Neural progenitor cell (in vitro differentiated cells): ENCODE results near the gene C2CD3. TPM values are rescaled to one million over a fixed set of nuclear protein-coding genes. Genes with fewer than 3 reads are reported as not detected.
A peak's percentile ranks its signal among the peaks of the same experiment; 100 is the strongest.

ENCODE experiments used
- DNase-seq: peaks from one replicate; pipeline ENCODE4 v3.0.0-alpha.2; 2016; ENCODE audit warnings: low spot score
- H2AFZ ChIP-seq: fragments of 200-600 bp; sonication (generic); replicated peaks from 2 replicates; pipeline ENCODE4 v1.6.1; 2016; ENCODE audit warnings: antibody characterized with exemption
- H3F3A ChIP-seq: fragments of 200-600 bp; sonication (generic); 2 replicates; pipeline ENCODE4 v1.6.1; 2016; ENCODE audit warnings: antibody characterized with exemption, low read depth
- H3K27ac ChIP-seq: fragments of 200-600 bp; sonication (generic); 2 replicates; pipeline ENCODE4 v1.5.1; 2016; ENCODE audit warnings: mild to moderate bottlenecking
- H3K27me3 ChIP-seq: fragments of 200-600 bp; sonication (generic); 2 replicates; pipeline ENCODE4 v1.6.1; 2016; ENCODE audit warnings: mild to moderate bottlenecking, moderate library complexity
- H3K36me3 ChIP-seq: fragments of 200-600 bp; sonication (generic); 2 replicates; pipeline ENCODE4 v1.5.1; 2016
- H3K4me1 ChIP-seq: fragments of 200-600 bp; sonication (generic); 2 replicates; pipeline ENCODE4 v1.6.1; 2016; ENCODE audit warnings: mixed run types
- H3K4me2 ChIP-seq: fragments of 200-600 bp; sonication (generic); 2 replicates; pipeline ENCODE4 v1.6.1; 2016
- H3K4me3 ChIP-seq: fragments of 200-600 bp; sonication (generic); 2 replicates; pipeline ENCODE4 v1.5.1; 2016
- H3K79me2 ChIP-seq: fragments of 200-600 bp; sonication (generic); 2 replicates; pipeline ENCODE4 v1.6.1; 2016; ENCODE audit warnings: low read depth
- H3K9ac ChIP-seq: fragments of 200-600 bp; sonication (generic); 2 replicates; pipeline ENCODE4 v1.6.1; 2016
- H3K9me3 ChIP-seq: fragments of 200-600 bp; sonication (generic); 2 replicates; pipeline ENCODE4 v1.5.1; 2016; ENCODE audit warnings: low read depth
- H4K20me1 ChIP-seq: fragments of 200-600 bp; sonication (generic); 2 replicates; pipeline ENCODE4 v1.6.1; 2016; ENCODE audit warnings: low read depth
- H3K27ac Mint-ChIP-seq: 3 replicates; pipeline ENCODE4 v1.8.0; 2021; ENCODE audit warnings: mixed read lengths
- H3K27me3 Mint-ChIP-seq: 2 replicates; pipeline ENCODE4 v1.8.0; 2022; ENCODE audit warnings: low read depth, mild to moderate bottlenecking, inconsistent platforms, moderate library complexity, mixed read lengths; ENCODE audit not compliant: insufficient read depth
- H3K36me3 Mint-ChIP-seq: 3 replicates; pipeline ENCODE4 v1.8.0; 2021; ENCODE audit warnings: mixed read lengths
- H3K4me1 Mint-ChIP-seq: 3 replicates; pipeline ENCODE4 v1.8.0; 2021; ENCODE audit warnings: mixed read lengths
- H3K4me3 Mint-ChIP-seq: 3 replicates; pipeline ENCODE4 v1.8.0; 2021; ENCODE audit warnings: mild to moderate bottlenecking, moderate library complexity, mixed read lengths
- H3K9me3 Mint-ChIP-seq: 3 replicates; pipeline ENCODE4 v1.8.0; 2020; ENCODE audit warnings: mixed read lengths
- CTCF ChIP-seq: fragments of 200-600 bp; sonication (generic); IDR thresholded peaks from 2 replicates; pipeline ENCODE4 v1.5.1; 2017; ENCODE audit warnings: antibody characterized with exemption, mild to moderate bottlenecking
- EZH2 ChIP-seq: fragments of 200-600 bp; sonication (generic); IDR thresholded peaks from 2 replicates; pipeline ENCODE4 v1.6.1; 2017; ENCODE audit warnings: antibody characterized with exemption, mild to moderate bottlenecking, moderate library complexity
- EZH2phosphoT487 ChIP-seq: fragments of 200-600 bp; sonication (generic); IDR thresholded peaks from 2 replicates; pipeline ENCODE4 v1.6.1; 2017; ENCODE audit warnings: antibody characterized with exemption
- total RNA-seq: library from RNA; depleted of rRNA; stranded (reverse); fragments of >200 nt; gene quantifications from 2 replicates; pipeline ENCODE4 v1.2.3, GENCODE V29; 2015; ENCODE audit warnings: low replicate concordance

The C2CD3 gene
- total RNA-seq, 1 donor from 2014 or later = 19.6 TPM

GRCh38 chr11:74023276-74023675 lies 147.5 kb downstream of the C2CD3 start:
- H3K36me3 Mint-ChIP-seq = peaks cover 7% of the 10 kb centered on the region
- H3K27ac ChIP-seq = no peak overlapping the region
- H3K9me3 ChIP-seq = no peaks in the 10 kb centered on the region
- no peak overlapping the region for H3K27ac Mint-ChIP-seq
- no peaks in the 10 kb centered on the region for H3K4me1 ChIP-seq
- H3K4me2 ChIP-seq = no peak overlapping the region
- no peaks in the 10 kb centered on the region for H3K79me2 ChIP-seq
- H3K27me3 ChIP-seq = no peaks in the 10 kb centered on the region
- no peaks in the 10 kb centered on the region for H3F3A ChIP-seq
- H4K20me1 ChIP-seq = no peaks in the 10 kb centered on the region
- no peak for TF ChIP-seq EZH2phosphoT487
- no peak for TF ChIP-seq EZH2
- no peak for TF ChIP-seq CTCF
- no peaks in the 10 kb centered on the region for H3K36me3 ChIP-seq
- H3K9ac ChIP-seq = no peak overlapping the region
- H3K27me3 Mint-ChIP-seq = peaks cover 3% of the 10 kb centered on the region
- DNase-seq = no peak
- H3K9me3 Mint-ChIP-seq = no peaks in the 10 kb centered on the region
- no peak overlapping the region for H3K4me3 ChIP-seq
- H2AFZ ChIP-seq = no peak overlapping the region
- no peaks in the 10 kb centered on the region for H3K4me1 Mint-ChIP-seq
- no peak overlapping the region for H3K4me3 Mint-ChIP-seq

GRCh38 chr11:74022546-74022945 lies 148.3 kb downstream of the C2CD3 start:
- H3K27me3 ChIP-seq = no peaks in the 10 kb centered on the region
- H3K4me3 Mint-ChIP-seq = no peak overlapping the region
- no peaks in the 10 kb centered on the region for H3K36me3 ChIP-seq
- H3K9me3 Mint-ChIP-seq = no peaks in the 10 kb centered on the region
- no peak overlapping the region for H2AFZ ChIP-seq
- H3K79me2 ChIP-seq = no peaks in the 10 kb centered on the region
- no peaks in the 10 kb centered on the region for H3K4me1 ChIP-seq
- H3K9me3 ChIP-seq = no peaks in the 10 kb centered on the region
- DNase-seq = no peak
- no peak overlapping the region for H3K27ac ChIP-seq
- H3F3A ChIP-seq = no peaks in the 10 kb centered on the region
- no peak for TF ChIP-seq CTCF
- no peak for TF ChIP-seq EZH2
- TF ChIP-seq EZH2phosphoT487 = no peak
- H3K36me3 Mint-ChIP-seq = peaks cover 7% of the 10 kb centered on the region
- no peak overlapping the region for H3K4me2 ChIP-seq
- H3K4me1 Mint-ChIP-seq = no peaks in the 10 kb centered on the region
- no peak overlapping the region for H3K27ac Mint-ChIP-seq
- no peaks in the 10 kb centered on the region for H4K20me1 ChIP-seq
- peak overlapping the region; percentile 19 for H3K9ac ChIP-seq
- H3K27me3 Mint-ChIP-seq = peaks cover 3% of the 10 kb centered on the region
- no peak overlapping the region for H3K4me3 ChIP-seq

GRCh38 chr11:74021998-74022397 lies 148.8 kb downstream of the C2CD3 start:
- no peaks in the 10 kb centered on the region for H3F3A ChIP-seq
- no peaks in the 10 kb centered on the region for H3K9me3 ChIP-seq
- Mint-ChIP-seq H3K27ac (no peak overlapping the region), H3K36me3 (peaks cover 12% of the 10 kb centered on the region), H3K4me3 (no peak overlapping the region), H3K4me1 (no peaks in the 10 kb centered on the region), H3K27me3 (peaks cover 3% of the 10 kb centered on the region), H3K9me3 (no peaks in the 10 kb centered on the region)
- DNase-seq = no peak
- no peak overlapping the region for H2AFZ ChIP-seq
- H3K4me3 ChIP-seq = no peak overlapping the region
- no peaks in the 10 kb centered on the region for H3K79me2 ChIP-seq
- H3K36me3 ChIP-seq = no peaks in the 10 kb centered on the region
- no peaks in the 10 kb centered on the region for H3K27me3 ChIP-seq
- no peak overlapping the region for H3K27ac ChIP-seq
- H3K9ac ChIP-seq = no peak overlapping the region
- H3K4me2 ChIP-seq = no peak overlapping the region
- TF ChIP-seq CTCF (no peak), EZH2 (no peak)
- no peaks in the 10 kb centered on the region for H3K4me1 ChIP-seq
- no peaks in the 10 kb centered on the region for H4K20me1 ChIP-seq

GRCh38 chr11:74020539-74020938 lies 150.3 kb downstream of the C2CD3 start:
- TF ChIP-seq CTCF (no peak), EZH2 (no peak), EZH2phosphoT487 (no peak)
- Mint-ChIP-seq H3K4me1 (no peaks in the 10 kb centered on the region), H3K27me3 (peaks cover 8% of the 10 kb centered on the region), H3K36me3 (peaks cover 20% of the 10 kb centered on the region), H3K4me3 (no peak overlapping the region), H3K27ac (no peak overlapping the region), H3K9me3 (no peaks in the 10 kb centered on the region)
- Histone ChIP-seq H3K27me3 (no peaks in the 10 kb centered on the region), H3K4me2 (no peak overlapping the region), H2AFZ (no peak overlapping the region), H3F3A (no peaks in the 10 kb centered on the region), H3K9me3 (no peaks in the 10 kb centered on the region), H3K4me1 (no peaks in the 10 kb centered on the region), H3K27ac (no peak overlapping the region), H3K9ac (no peak overlapping the region), H3K4me3 (no peak overlapping the region), H4K20me1 (no peaks in the 10 kb centered on the region), H3K79me2 (no peaks in the 10 kb centered on the region), H3K36me3 (no peaks in the 10 kb centered on the region)
- DNase-seq = no peak
